PC-9 (cell line): ENCODE results near the gene CHMP3. TPM values are rescaled to one million over a fixed set of nuclear protein-coding genes. Genes with fewer than 3 reads are reported as not detected.
A peak's percentile ranks its signal among the peaks of the same experiment; 100 is the strongest.
"Not testable (repeated sequence)": the region's sequence is repeated elsewhere in the genome, so short reads cannot be mapped to it uniquely, and the experiment has no call there.

ENCODE experiments used
- BruUV-seq: library from RNA; stranded (reverse); fragments of 400-500 nt; replicated peaks from 2 replicates; lab custom pipeline; 2021; lab: Mats Ljungman, UMichigan
- CTCF ChIA-PET: fragments of 300-600 bp; sonication (Branson Sonifier 250); formaldehyde crosslinking; loops from one replicate; lab custom pipeline; 2022; ENCODE audit warnings: antibody characterized with exemption; lab: Charles Lee
- POLR2A ChIA-PET: fragments of 300-600 bp; sonication (Branson Sonifier 250); formaldehyde crosslinking; loops from one replicate; lab custom pipeline; 2022; ENCODE audit warnings: antibody characterized with exemption; ENCODE audit not compliant: unreplicated experiment; lab: Charles Lee
- DNase-seq, 2 experiments: peaks; one replicate each; pipeline versions ENCODE4 v3.0.0 to v3.0.0-alpha.2; 2015 to 2022; ENCODE audit warnings: mixed read lengths in 1 of 2
- H2AFZ ChIP-seq: fragments of 200-600 bp; sonication (generic); 2 replicates; pipeline ENCODE4 v1.8.1; 2017; ENCODE audit warnings: antibody characterized with exemption
- H3F3A ChIP-seq: fragments of 200-600 bp; sonication (generic); 2 replicates; pipeline ENCODE4 v1.8.1; 2017; ENCODE audit warnings: antibody characterized with exemption, mild to moderate bottlenecking, low read depth; ENCODE audit not compliant: insufficient read depth
- H3K27ac ChIP-seq: fragments of 200-600 bp; sonication (generic); 2 replicates; pipeline ENCODE4 v1.6.1; 2016; ENCODE audit warnings: mixed run types
- H3K27me3 ChIP-seq: fragments of 200-600 bp; sonication (generic); 2 replicates; pipeline ENCODE4 v1.6.1; 2016; ENCODE audit warnings: low read depth, mixed run types; ENCODE audit not compliant: insufficient read depth
- H3K36me3 ChIP-seq: fragments of 200-600 bp; sonication (generic); 2 replicates; pipeline ENCODE4 v1.6.1; 2016; ENCODE audit warnings: low read depth, mixed run types
- H3K4me1 ChIP-seq: fragments of 200-600 bp; sonication (generic); replicated peaks from 2 replicates; pipeline ENCODE4 v1.6.1; 2016; ENCODE audit warnings: mixed run types; ENCODE audit not compliant: insufficient read depth
- H3K4me2 ChIP-seq: fragments of 200-600 bp; sonication (generic); 2 replicates; pipeline ENCODE4 v1.6.1; 2017; ENCODE audit warnings: mixed run types
- H3K4me3 ChIP-seq: fragments of 200-600 bp; sonication (generic); 2 replicates; pipeline ENCODE4 v1.6.1; 2016; ENCODE audit warnings: mixed run types
- H3K79me2 ChIP-seq: fragments of 200-600 bp; sonication (generic); 2 replicates; pipeline ENCODE4 v1.6.1; 2017; ENCODE audit warnings: low read depth, mixed run types
- H3K9me2 ChIP-seq: fragments of 200-600 bp; sonication (generic); 2 replicates; pipeline ENCODE4 v1.8.1; 2017; ENCODE audit warnings: mild to moderate bottlenecking; ENCODE audit not compliant: insufficient read depth
- H3K9me3 ChIP-seq: fragments of 200-600 bp; sonication (generic); 2 replicates; pipeline ENCODE4 v1.8.1; 2016; ENCODE audit warnings: low read depth; ENCODE audit not compliant: insufficient read depth
- H4K20me1 ChIP-seq: fragments of 200-600 bp; sonication (generic); 2 replicates; pipeline ENCODE4 v1.8.1; 2017; ENCODE audit not compliant: insufficient read depth
- EZH2 ChIP-seq: fragments of 200-600 bp; sonication (generic); IDR thresholded peaks from 2 replicates; pipeline ENCODE4 v1.8.0; 2017; ENCODE audit warnings: antibody characterized with exemption, low read depth
- intact Hi-C: fragments of 100-400 bp; cut with micrococcal nuclease; formaldehyde crosslinking; loops from one replicate; pipeline ENCODE4 v1.10.0; 2022; ENCODE audit not compliant: unreplicated experiment
- total RNA-seq: library from RNA; stranded (reverse); gene quantifications from 2 replicates; pipeline ENCODE4 v1.2.3, GENCODE V29; 2021
- TF ChIP-seq, protein P1 (sequence below): fragments of 200-600 bp; sonication (generic); conservative IDR thresholded peaks from 2 replicates; pipeline ENCODE4 v1.6.1; 2017; ENCODE audit warnings: mixed run types, antibody characterized with exemption, mild to moderate bottlenecking, moderate library complexity

Gene CHMP3
- total RNA-seq, 1 experiment from 2014 or later = 108 TPM

DNA sequence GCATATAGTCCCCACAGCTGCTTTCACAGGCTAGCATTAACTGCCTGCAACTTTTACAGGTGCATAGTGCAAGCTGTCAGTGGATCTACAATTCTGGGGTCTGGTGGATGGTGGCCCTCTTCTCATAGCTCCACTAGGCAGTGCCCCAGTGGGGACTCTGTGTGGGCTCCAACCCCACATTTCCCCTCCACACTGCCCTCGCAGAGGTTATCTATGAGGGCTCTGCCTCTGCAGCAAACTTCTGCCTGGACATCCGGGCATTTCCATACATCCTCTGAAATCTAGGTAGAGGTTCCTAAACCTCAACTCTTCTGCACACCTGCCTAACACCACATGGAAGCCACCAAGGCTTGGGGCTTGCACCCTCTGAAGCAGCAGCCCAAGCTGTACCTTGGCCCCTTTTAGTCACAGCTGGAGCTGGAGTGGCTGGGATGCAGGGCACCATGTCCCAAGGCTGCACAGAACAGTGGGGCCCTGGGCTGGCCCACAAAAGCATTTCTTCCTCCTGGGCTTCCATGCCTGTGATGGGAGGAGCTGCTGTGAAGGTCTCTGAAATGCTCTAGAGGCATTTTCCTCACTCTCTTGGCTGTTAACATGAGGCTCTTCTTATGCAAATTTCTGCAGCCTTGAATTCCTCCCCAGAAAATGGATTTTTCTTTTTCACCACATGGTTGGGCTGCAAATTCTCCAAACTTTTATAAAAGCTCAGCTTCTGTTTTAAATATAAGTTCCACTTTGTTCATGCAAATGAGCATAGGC lies 62.7 kb downstream of the CHMP3 start:
- Histone ChIP-seq H3K9me2 (no peaks in the 10 kb centered on the region), H3K4me2 (no peak overlapping the region), H3K9me3 (peaks cover 8% of the 10 kb centered on the region; the same call in 1 of the 2 replicates), H3K4me1 (no peaks in the 10 kb centered on the region), H3K4me3 (no peak overlapping the region), H2AFZ (no peak overlapping the region), H3K27me3 (no peaks in the 10 kb centered on the region), H3F3A (peaks cover 11% of the 10 kb centered on the region; the same call in 1 of the 2 replicates), H3K27ac (no peak overlapping the region), H3K79me2 (no peaks in the 10 kb centered on the region), H3K36me3 (peaks cover 23% of the 10 kb centered on the region), H4K20me1 (no peaks in the 10 kb centered on the region)
- BruUV-seq = no TSS peak
- TF ChIP-seq EZH2 = no peak
- TF ChIP-seq, protein P1, sequence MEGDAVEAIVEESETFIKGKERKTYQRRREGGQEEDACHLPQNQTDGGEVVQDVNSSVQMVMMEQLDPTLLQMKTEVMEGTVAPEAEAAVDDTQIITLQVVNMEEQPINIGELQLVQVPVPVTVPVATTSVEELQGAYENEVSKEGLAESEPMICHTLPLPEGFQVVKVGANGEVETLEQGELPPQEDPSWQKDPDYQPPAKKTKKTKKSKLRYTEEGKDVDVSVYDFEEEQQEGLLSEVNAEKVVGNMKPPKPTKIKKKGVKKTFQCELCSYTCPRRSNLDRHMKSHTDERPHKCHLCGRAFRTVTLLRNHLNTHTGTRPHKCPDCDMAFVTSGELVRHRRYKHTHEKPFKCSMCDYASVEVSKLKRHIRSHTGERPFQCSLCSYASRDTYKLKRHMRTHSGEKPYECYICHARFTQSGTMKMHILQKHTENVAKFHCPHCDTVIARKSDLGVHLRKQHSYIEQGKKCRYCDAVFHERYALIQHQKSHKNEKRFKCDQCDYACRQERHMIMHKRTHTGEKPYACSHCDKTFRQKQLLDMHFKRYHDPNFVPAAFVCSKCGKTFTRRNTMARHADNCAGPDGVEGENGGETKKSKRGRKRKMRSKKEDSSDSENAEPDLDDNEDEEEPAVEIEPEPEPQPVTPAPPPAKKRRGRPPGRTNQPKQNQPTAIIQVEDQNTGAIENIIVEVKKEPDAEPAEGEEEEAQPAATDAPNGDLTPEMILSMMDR = no peak
- no peak for DNase-seq
- intact Hi-C loops = no loop called here
- POLR2A ChIA-PET = no interaction called here
- CTCF ChIA-PET = no interaction called here

DNA sequence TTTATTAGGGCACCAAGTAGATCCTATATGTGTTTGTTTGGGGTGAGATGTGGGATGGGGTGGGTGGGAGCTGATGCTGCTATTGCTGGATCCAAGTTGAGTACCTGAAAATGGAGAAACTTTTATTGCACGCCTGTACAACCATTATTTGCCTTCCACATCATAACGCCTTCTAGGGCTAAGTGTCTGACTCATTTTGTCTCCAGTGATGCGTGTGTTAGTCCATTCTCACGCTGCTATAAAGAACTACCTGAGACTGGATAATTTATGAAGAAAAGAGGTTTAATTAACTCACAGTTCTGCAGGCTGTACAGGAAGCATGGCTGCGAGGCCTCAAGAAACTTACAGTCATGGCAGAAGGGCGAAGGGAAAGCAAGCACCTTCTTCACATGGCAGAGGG lies 63.9 kb downstream of the CHMP3 start:
- H3K79me2 ChIP-seq = no peaks in the 10 kb centered on the region
- H3K9me3 ChIP-seq = peaks cover 9% of the 10 kb centered on the region; the same call in 1 of the 2 replicates
- no peaks in the 10 kb centered on the region for H3K27me3 ChIP-seq
- no peak overlapping the region for H2AFZ ChIP-seq
- no peaks in the 10 kb centered on the region for H4K20me1 ChIP-seq
- no peak for TF ChIP-seq EZH2
- TF ChIP-seq, protein P1 = no peak
- CTCF ChIA-PET = interaction anchor here (0.5 to 0.7 kb wide), 2 partner anchors 113 to 302 kb away, joined by 6 to 8 read pairs; no protein-coding TSS in a partner anchor
- peaks cover 11% of the 10 kb centered on the region; the same call in 1 of the 2 replicates for H3F3A ChIP-seq
- no peaks in the 10 kb centered on the region for H3K9me2 ChIP-seq
- no peak overlapping the region for H3K27ac ChIP-seq
- peaks cover 21% of the 10 kb centered on the region for H3K36me3 ChIP-seq
- no peak overlapping the region for H3K4me3 ChIP-seq
- POLR2A ChIA-PET = no interaction called here
- intact Hi-C loops = no loop called here
- no peak overlapping the region for H3K4me2 ChIP-seq
- BruUV-seq = no TSS peak
- H3K4me1 ChIP-seq = no peaks in the 10 kb centered on the region
- DNase-seq = no peak

DNA sequence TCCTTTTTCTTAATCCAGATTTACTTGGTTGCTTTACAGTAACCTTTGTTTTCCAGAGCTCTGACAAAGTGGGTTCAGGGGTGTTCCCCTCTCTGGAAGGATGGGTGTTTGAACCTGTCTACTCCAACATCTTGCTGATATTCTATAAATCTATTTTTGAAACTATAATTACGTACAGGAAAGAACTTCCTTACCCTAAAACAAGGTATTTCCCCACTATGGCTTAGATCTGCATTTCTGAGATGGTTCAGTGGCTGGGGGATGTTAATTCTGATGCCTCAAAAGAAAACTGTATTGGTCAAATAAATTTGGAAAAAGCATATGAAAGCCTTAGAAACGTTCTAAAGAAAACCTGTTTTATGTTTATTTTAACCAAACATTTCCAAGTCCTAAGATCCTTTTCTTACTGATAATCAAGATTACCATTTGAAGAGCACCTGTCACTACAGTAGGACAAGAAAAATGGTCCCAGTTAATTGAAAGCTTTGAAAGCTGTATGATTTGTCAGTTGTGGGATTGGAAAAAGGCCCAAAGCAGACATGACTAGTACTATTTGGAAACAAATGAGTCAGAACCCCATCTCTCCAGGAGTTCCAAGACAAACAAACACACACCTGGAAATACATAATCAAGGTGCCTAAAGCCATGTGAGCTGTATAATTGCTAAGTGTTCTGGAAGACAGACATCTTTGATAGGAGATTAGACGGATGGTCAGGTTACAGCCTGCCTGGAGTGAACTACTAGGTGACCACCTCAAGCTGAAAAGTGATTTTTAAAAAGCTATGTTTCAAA lies 64.6 kb downstream of the CHMP3 start:
- no peaks in the 10 kb centered on the region for H3K9me2 ChIP-seq
- peaks cover 24% of the 10 kb centered on the region for H3K36me3 ChIP-seq
- no peak overlapping the region for H2AFZ ChIP-seq
- H3K4me1 ChIP-seq = no peaks in the 10 kb centered on the region
- H3K4me3 ChIP-seq = no peak overlapping the region
- no peaks in the 10 kb centered on the region for H4K20me1 ChIP-seq
- no TSS peak for BruUV-seq
- H3K4me2 ChIP-seq = no peak overlapping the region
- TF ChIP-seq, protein P1 = no peak
- TF ChIP-seq EZH2 = no peak
- no peaks in the 10 kb centered on the region for H3K27me3 ChIP-seq
- DNase-seq = peak in 1 of 2 experiments; percentile 68
- H3K27ac ChIP-seq = no peak overlapping the region
- no peaks in the 10 kb centered on the region for H3K79me2 ChIP-seq
- peaks cover 11% of the 10 kb centered on the region; the same call in 1 of the 2 replicates for H3F3A ChIP-seq
- POLR2A ChIA-PET = no interaction called here
- peaks cover 9% of the 10 kb centered on the region; the same call in 1 of the 2 replicates for H3K9me3 ChIP-seq
- CTCF ChIA-PET = interaction anchor here (0.7 kb wide), 1 partner anchor 112 kb away, joined by 6 read pairs; no protein-coding TSS in a partner anchor
- intact Hi-C loops = no loop called here

DNA sequence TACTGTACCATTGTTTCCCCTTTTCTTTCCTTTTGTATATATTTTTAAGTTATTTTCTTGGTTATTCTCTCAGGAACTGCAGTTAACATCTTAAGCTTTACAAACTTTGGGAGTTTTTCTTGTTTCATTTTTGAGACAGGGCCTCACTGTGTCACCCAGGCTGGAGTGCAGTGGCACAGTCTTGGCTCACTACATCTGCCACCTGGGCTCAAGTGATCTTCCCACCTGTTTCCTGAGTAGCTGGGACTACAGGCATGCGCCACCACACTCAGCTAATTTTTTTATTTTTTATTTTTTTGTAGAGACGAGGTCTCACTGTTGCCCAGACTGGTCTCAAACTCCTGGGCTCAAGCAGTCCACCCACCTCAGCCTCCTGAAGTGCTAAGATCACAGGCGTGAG lies 66.9 kb downstream of the CHMP3 start:
- CTCF ChIA-PET, H3K4me1 ChIP-seq, POLR2A ChIA-PET, intact Hi-C loops, H3K4me2 ChIP-seq, H3K27me3 ChIP-seq, H3K9me2 ChIP-seq, H3K79me2 ChIP-seq, H4K20me1 ChIP-seq, H2AFZ ChIP-seq, DNase-seq, H3K9me3 ChIP-seq, H3K27ac ChIP-seq, BruUV-seq, H3K4me3 ChIP-seq: not testable (repeated sequence)
- Histone ChIP-seq H3K36me3 (peaks cover 42% of the 10 kb centered on the region), H3F3A (peaks cover 14% of the 10 kb centered on the region; the same call in 1 of the 2 replicates)
